GDM1 (cell line): Measurements from ENCODE around the gene PSTPIP1.
A peak's percentile ranks its signal among the peaks of the same experiment; 100 is the strongest.

Experiments used
- DNase-seq: peaks from one replicate; lab custom pipeline; 2025; lab: John Stamatoyannopoulos, UW

Gene PSTPIP1

GRCh38 chr15:77070495-77071304 is 75.8 kb downstream of the PSTPIP1 start, which contains the start of gene TSPAN3:
TSPAN3 (minus strand) TSS chr15:77071109; CDS start chr15:77070954, 155 bp downstream.
- DNase-seq = peak; percentile 93

GRCh38 chr15:77071305-77072223 is 76.6 kb downstream of the PSTPIP1 start:
- no peak for DNase-seq

GRCh38 chr15:77074350-77074749 is 79.4 kb downstream of the PSTPIP1 start:
- no peak for DNase-seq

GRCh38 chr15:77075528-77075927 is 80.6 kb downstream of the PSTPIP1 start:
- DNase-seq = no peak

- no peak for DNase-seq
These were observed 81.5 kb downstream of the PSTPIP1 start for GRCh38 chr15:77076323-77076915.

- no peak for DNase-seq
These were observed 87.0 kb downstream of the PSTPIP1 start for GRCh38 chr15:77081971-77082370.

GRCh38 chr15:77083381-77084160 is 88.6 kb downstream of the PSTPIP1 start:
- DNase-seq = no peak

GRCh38 chr15:77084436-77084835 is 89.5 kb downstream of the PSTPIP1 start:
- DNase-seq = no peak

- no peak for DNase-seq
These were observed 90.4 kb downstream of the PSTPIP1 start for GRCh38 chr15:77085297-77085696.
